Stimulated activated naive CD8-positive, alpha-beta T cell treated with anti-CD3 and anti-CD28 coated beads, Interleukin-15, Interleukin-2, amounts not matched to agents 100 U/mL and 50 U/mL, for 24 hours (primary cell): ENCODE data around the gene RGS19.
A peak's percentile ranks its signal among the peaks of the same experiment; 100 is the strongest.

Source experiments
- ATAC-seq: fragments of 150-1000 bp; cut with Tn5 transposase; one replicate; pipeline ENCODE4 v1.10.0; 2021
- DNase-seq: peaks from one replicate; pipeline ENCODE4 v3.0.0; 2021

RGS19 gene

DNA sequence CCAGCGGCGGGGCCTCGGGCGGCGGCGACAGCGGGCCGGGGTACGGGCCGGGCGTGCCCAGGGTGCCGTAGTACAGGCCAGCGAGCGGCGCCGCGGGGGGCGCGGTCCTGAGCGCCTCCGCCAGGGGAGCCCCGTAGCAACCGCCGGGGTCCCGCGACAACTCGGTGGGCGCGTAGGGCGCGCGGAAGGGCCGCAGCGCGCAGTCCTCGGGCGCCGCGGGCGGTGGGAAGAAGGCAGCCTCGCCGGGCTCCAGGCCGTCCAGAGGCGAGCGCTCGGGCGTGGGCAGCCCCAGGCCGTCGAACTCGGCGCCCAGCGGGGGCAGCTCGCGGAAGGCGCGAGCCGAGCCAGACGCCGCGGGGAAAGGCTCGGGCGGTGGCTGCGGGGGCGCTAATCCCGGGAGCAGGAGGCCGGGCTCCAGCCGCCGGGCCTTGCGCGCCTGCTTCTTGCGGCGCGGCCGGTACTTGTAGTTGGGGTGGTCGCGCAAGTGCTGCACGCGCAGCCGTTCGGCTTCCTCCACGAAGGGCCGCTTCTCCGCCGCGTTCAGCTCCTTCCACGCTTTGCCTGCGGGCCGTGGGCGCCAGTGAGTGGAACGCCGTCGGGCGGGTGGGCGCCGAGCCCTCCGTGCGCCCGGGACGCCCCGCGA lies 30.8 kb downstream of the RGS19 start:
- DNase-seq (no peak), ATAC-seq (no peak)

DNA sequence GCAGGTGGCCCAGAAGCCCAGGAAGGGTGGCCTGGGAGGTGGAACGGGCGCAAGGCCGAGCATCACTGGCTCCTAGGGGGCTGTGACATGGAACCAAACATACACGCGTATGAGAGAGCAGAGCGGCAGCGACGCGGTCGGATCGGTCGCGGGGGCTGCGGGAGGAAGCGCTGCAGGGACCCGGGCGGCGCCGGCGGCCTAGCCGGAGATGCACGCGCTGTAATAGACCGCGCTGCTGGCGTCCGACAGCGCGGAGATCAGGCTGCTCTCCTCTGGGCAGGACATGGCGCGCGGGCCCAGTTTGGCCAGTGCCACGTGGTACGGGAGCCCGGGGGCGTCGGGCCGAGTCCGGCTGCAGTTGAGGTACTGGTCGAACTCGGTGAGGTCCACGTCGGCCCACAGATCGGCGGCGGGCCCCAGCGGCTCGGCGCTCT lies 31.3 kb downstream of the RGS19 start:
- ATAC-seq (no peak), DNase-seq (no peak)

DNA sequence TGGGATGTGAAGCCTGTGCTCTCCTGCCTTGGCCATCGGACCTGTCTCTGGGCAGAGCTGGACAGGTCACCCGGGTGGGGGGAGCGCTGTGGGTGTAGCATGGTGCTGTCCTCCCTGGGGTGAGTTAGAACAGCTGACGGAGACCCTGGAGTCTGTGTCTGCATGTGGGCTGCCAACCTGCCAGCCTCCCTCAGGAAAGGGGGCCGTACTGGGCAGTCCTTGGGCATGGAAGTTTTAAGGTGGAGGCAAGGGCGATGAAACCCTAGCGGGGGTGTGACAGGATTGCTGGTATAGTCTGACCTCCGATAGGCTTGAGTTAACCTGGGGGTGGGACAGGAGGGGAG lies 32.3 kb downstream of the RGS19 start:
- DNase-seq, result no peak
- no peak for ATAC-seq

GRCh38 chr20:64045346-64046011 lies 33.8 kb downstream of the RGS19 start:
- ATAC-seq (no peak), DNase-seq (no peak)

GRCh38 chr20:64044484-64045247 lies 34.7 kb downstream of the RGS19 start:
- no peak for DNase-seq
- no peak for ATAC-seq

DNA sequence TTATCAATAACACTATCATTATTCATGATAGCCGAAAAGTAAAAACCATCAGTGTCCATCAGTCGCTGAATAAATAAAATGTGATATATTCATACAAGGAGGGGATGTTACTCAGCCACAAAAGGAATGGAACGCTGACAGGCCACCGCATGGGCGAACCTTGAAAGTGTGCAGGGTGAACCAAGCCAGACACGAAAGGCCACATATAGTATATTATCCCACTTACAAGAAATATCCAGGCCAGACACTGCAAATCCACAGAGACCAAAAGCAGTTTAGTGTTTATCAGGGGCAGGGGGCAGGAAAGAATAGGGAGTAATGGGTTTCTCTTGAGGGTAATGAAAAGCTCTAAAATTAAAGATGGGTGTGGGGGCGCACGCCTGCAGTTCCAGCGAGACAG lies 35.5 kb downstream of the RGS19 start:
- ATAC-seq, result no peak
- DNase-seq, result no peak

DNA sequence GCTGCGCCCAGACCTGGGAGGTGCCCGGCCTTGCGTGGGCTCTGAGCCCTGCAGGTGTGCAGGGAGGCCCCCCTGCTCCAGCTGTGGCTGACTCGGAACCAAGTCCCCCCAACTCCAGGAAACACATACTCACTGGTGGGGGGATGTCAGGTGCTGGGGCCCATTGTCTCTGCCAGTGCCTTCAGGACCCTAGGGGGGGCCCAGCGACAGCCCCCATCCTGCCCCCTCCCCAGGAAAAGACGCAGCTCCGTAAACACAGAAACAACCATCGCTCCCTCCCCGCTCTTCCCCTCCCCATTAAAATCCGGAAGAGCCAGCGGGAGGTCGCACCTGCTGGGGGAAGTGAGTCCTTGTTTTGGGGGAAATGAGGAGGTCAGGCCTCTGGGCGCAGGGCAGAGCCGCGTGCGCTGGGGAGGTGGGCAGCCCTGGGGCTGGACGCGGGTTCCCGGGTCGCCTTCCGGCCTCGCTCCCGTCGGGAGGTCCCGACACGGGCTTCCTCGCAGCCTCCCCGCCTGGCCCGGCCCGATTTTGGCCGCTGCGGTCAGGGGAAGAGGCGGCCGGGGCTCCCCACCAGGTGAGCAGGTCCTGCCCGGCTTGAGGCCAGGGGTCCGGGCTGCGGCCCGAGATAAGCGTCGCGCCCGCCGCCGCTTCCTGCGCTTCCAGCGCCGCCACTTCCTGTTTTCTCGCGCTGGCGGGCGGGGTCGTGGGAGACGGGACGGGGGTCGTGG lies 37.1 kb downstream of the RGS19 start:
- DNase-seq (peak; percentile 40), ATAC-seq (no peak)

DNA sequence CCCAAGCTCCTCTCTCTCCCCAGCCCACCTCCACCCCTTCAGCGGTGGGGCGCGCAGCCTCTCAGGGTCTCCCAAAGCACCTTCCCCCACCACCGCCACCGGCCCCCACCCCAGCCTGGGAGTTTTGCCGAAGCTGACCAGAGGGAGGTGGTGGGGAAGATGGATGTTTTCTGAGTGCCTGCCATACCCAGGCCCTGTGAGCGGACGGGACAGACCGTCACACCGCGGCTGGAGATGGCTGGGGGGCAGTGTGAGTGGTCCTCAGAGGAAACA lies 37.6 kb downstream of the RGS19 start:
- DNase-seq, result no peak
- ATAC-seq, result no peak

GRCh38 chr20:64041040-64041780 lies 38.1 kb downstream of the RGS19 start:
- ATAC-seq (no peak), DNase-seq (no peak)

DNA sequence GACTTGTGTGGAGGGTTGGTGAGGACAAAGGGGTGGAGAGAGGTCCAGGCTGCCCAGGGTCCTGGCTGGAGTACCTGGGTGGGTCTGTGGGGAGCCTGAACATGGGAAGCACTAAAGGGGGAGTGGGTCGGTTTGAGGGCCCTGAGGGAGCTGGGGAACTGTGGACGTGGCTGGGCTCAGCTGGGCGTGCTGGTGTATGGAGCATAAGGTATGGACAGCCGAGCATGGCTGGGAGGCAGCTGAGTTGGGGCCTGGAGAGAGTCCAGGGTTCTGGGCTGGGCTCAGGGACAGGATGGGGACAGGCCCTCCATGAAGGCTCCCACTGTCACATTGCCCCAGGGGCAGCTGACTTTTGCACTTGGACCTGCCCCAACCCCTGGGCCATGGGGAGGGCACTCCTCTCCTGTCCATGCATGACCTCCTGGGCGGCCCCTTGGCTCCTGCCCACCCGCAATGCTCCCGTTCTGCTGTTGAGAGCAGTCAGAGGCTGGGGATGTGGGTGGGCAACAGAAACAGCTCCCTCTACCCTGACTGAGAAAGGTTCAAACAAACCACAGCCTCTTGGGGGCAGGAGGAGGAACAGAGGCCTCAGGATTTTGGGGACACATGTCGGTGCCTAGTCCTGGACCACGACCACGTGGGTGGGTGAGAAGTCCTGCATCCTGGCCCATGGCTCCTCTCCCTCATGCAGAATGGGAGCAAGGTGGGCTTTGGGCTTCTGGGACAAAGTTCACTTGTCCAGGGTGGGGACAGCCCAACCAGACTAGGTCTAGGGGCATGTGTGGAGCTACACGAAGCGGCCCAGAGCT lies 38.9 kb downstream of the RGS19 start:
- ATAC-seq, result no peak
- DNase-seq, result no peak

DNA sequence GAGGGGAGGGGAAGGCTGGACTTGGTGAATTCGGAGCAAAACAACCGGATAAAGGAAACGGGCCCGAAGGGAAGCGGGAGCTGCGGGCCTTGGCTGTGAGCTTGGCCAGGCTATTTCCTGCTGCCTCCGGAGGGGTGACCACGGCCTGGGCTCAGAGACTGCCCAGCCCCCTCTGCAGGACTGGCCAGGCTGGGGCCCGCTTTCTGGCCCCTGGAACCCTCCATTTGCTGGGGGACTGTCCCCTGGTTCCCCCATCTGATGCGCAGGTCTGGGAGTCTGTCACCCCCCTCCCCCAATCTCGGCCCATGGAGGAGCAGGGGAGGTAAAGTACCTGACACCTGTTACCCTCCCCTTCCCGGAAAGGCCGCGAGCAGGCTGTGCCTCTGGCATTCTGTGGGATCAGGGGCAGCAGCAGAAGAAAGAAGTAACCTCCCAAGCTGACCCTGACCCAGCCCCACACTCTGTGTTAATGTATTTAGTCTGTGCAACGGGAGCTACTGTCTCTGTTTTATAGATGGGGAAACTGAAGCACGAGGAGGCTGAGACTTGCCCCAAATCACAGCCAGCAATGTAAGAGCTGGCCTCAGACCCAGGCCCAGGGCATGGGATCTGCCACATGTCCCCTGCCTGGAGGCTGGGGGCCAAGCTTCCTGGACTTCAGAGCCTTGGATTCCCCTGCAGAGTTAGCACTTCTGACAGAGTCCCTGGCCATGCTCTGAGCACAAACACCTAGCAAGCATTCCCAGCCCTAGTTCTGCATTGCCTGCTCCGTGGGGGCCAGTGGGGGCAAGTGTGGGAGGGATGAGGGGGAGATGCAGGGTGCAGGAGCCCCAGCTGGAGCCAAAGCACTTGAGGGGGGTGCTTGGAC lies 39.8 kb downstream of the RGS19 start:
- no peak for ATAC-seq
- no peak for DNase-seq

DNA sequence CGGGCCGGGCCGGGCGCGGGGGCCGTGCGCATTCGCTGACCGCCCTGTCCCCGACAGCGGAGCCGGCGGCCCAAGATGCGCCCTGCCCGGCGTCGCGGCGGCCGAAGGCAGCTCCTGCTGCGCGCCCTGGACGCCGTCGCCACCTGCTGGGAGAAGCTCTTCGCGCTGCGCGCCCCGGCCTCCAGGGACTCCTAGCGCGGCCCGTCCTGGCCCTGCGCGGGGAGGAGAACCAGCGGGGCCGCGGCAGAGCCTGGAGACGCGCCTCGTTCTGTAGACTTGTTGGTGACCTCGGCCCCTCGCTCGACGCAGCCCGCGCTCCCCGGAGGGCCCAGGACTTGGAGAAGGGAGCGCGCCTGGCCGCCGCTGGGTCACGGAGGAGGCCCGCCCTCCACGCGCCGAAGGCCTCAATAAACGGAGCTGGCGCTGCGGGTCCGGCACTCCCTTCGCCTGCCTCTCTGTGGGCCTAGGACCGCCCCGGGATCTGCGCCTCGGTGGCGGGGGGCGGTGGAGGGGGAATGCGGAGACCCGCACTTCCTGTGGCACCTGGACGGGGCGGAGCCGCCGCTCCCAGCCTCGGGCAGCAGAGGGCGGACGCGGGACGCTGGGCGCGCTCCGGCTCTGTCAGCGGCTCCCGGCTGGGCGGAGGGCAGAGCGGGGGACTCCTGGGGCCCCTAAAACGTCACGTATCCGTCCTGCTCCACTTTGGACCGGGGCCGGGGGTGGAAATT lies 40.6 kb downstream of the RGS19 start:
- ATAC-seq, result peak; percentile 50
- peak; percentile 86 for DNase-seq

GRCh38 chr20:64038224-64038564 lies 41.1 kb downstream of the RGS19 start:
- DNase-seq (no peak), ATAC-seq (peak; percentile 4)

DNA sequence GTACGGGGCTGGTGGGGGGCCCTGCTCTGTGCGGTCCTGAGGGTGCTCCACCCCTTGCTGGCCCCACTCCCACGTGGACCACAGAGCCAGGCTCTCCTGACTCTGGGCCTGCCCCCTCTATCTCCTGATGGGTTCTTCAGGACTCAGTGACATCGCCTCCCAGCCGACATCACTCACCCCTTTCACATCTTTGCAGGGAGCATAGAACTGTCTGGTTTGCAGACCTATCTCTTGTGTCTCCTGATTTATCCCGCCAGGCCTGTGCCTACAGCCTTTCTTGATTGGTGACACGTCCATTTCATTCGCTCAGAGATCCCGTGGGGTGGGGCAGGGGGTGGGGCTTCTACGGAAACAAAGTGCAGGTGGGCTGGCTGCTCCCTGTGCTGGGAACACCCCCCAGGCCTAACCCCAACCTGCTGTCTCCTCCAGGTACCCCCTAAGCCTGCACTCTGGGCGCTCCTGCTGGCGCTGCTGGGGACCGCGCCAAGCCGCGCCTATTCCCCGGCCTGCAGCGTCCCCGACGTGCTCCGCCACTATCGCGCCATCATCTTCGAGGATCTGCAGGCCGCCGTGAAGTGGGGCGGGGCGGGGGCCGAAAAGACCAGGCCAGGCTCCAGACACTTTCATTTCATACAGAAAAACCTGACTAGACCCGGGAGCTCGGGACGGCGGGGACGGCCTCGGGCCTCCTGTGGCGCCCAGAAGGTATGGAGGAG lies 41.7 kb downstream of the RGS19 start:
- no peak for ATAC-seq
- DNase-seq, result no peak

DNA sequence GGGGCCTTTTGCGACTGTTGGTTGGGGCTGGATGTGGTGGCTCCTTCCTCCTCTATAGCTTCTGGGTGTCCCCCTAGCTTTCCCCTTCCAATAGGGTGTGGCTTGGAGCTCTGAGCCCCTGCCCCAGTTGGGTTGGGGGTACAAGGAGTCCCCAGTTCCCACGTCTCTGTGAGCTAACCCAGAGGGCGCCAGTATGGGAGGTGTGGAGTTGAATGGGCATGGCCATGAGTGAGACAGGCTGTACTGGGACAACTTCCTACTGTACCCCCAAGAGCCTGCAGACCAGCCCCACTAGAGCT lies 42.2 kb downstream of the RGS19 start:
- no peak for ATAC-seq
- no peak for DNase-seq

GRCh38 chr20:64036346-64037198 lies 42.7 kb downstream of the RGS19 start:
- DNase-seq (peak; percentile 59), ATAC-seq (peak; percentile 33)

DNA sequence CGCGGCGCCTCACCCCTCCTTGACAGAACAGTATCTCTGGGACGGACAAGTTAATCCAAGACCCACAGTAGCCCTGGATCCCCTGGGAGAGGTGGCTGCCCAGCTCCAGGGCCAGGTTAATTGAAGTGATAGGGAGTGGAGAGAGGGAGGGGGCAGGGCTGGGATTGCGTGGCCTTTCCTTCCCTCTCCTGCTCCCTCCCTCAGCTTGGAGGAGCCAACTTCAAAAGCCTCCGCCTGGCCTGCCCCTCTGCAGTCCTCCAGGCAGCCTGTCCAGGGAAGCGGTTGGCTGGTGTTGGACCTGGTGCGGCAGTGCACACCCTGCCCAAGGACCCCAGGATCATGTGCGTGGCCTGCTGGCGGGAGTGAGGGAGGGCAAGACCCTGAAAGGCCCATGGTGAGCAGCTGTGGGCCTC lies 43.4 kb downstream of the RGS19 start, which contains the start of gene C20orf204:
TSS of gene C20orf204 (plus strand) at position 250 of the 413 bp plus-strand sequence. CDS start at position 392, 142 bp downstream.
- DNase-seq (no peak), ATAC-seq (no peak)
